Epithelial cell of esophagus (primary cell): ENCODE data around the gene LCLAT1.

Source experiments
- DNase-seq: peaks from one replicate; pipeline ENCODE4 v3.0.0; 2010; ENCODE audit warnings: low read depth
- H3K4me3 ChIP-seq: 2 replicates; pipeline ENCODE4 v1.5.1; 2011; ENCODE audit warnings: mild to moderate bottlenecking, low read length, control low read depth
- TF ChIP-seq, protein P1 (sequence below): IDR thresholded peaks from 2 replicates; pipeline ENCODE4 v1.5.1; 2011; ENCODE audit warnings: low read depth, mild to moderate bottlenecking, low read length, control low read depth, inconsistent platforms; ENCODE audit not compliant: insufficient read depth; ENCODE audit errors: missing control alignments

Gene LCLAT1

GRCh38 chr2:30447149-30448045 lies at the start of gene LCLAT1:
Gene LCLAT1 (plus strand): TSS chr2:30447246. CDS start chr2:30525591, 78,345 bp downstream.
- H3K4me3 ChIP-seq: peak within 1 kb of the TSS; percentile 84
- peak; percentile 77 for DNase-seq
- TF ChIP-seq, protein P1, sequence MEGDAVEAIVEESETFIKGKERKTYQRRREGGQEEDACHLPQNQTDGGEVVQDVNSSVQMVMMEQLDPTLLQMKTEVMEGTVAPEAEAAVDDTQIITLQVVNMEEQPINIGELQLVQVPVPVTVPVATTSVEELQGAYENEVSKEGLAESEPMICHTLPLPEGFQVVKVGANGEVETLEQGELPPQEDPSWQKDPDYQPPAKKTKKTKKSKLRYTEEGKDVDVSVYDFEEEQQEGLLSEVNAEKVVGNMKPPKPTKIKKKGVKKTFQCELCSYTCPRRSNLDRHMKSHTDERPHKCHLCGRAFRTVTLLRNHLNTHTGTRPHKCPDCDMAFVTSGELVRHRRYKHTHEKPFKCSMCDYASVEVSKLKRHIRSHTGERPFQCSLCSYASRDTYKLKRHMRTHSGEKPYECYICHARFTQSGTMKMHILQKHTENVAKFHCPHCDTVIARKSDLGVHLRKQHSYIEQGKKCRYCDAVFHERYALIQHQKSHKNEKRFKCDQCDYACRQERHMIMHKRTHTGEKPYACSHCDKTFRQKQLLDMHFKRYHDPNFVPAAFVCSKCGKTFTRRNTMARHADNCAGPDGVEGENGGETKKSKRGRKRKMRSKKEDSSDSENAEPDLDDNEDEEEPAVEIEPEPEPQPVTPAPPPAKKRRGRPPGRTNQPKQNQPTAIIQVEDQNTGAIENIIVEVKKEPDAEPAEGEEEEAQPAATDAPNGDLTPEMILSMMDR: no peak

- no peak overlapping the region for H3K4me3 ChIP-seq
- peak; percentile 83 for DNase-seq
- TF ChIP-seq, protein P1: no peak
Observed at GRCh38 chr2:30398084-30398873, 48.8 kb upstream of the LCLAT1 start.

DNA sequence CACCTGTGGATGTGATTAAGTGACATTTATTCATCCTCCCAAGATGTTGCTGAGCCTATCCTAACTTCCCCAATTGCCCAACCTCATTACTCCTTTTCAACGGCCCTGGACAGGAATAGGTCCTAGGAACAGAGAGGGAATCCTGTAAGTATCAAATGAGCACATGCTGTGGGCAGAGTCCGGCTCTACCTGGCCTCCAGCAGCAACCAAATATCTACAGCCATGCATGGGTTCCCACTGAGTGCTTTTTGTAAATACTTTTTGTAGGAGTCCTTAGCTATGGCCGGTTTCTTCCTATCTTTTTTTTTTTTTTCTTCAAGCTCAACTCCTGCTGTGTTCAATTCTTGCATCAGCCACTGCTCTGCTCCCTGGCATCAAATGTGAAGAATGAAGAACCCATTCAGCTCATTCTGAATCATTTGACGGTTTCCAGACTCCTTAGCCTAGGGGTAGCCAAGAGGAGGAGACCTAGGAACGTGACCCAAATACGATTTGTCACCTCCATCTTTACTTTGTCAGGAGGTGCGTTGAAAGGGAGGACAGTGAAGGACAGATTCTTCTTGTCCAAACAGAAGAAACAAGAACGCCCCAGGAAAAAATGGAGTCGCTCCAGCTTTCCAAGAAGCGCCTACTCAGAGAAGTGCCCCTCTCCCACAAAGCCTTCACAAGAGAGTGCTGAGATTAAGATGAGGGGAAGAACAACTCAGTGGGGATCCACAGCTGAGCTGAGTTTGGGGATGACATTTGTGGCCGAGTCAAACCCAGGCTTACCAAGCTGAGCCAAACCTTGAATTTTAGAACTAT lies 46.7 kb upstream of the LCLAT1 start:
- no peak overlapping the region for H3K4me3 ChIP-seq
- TF ChIP-seq, protein P1: no peak
- no peak for DNase-seq

DNA sequence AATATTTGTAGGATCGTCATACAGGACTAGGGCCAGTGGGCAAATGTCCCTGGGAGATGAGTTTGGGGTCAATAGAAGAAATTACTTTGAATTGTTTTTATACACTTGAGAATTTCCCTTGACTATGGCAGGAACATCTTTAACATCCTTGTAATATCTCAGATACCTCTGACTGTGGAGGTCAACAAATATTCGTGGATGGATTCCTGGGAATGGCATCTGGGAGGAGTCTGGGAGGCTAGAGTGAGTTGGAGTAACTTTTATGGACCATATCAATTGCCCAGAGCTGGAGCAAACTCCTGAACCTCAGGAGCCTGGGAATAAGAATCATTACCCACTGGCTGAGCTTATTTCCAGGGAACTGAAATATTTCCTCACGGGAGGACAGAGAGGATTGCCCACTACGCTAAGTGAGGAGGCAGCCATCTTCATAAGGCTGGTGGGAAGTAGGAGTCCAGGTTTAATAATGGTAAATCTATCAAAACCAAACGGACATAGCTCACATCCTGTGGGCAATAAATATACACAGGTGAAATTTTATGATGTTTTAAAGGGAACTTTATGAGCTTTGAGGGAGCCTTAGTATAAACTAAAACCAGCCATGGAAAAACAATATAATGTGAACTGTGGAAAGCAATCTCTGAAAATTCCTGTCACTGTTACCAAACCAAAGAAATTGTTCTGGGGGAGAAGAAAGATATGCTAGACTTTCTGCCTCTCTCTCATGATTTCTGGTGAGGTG lies 44.4 kb upstream of the LCLAT1 start:
- DNase-seq: no peak
- no peak overlapping the region for H3K4me3 ChIP-seq
- TF ChIP-seq, protein P1: no peak

- DNase-seq: no peak
- TF ChIP-seq, protein P1: no peak
- H3K4me3 ChIP-seq: no peak overlapping the region
Observed at GRCh38 chr2:30403592-30404312, 43.3 kb upstream of the LCLAT1 start.
